SK-N-SH treated with all-trans-retinoic acid at 6 μM for 48 hours (cell line): ENCODE results near the gene EXOSC3.
"Not testable (repeated sequence)": the region's sequence is repeated elsewhere in the genome, so short reads cannot be mapped to it uniquely, and the experiment has no call there.

Source experiments
- ATAC-seq: fragments of 200-7000 bp; cut with Tn5 transposase; 3 replicates; pipeline ENCODE4 v1.9.1; 2020; ENCODE audit warnings: mild to moderate bottlenecking, moderate library complexity
- BACH2 ChIP-seq: fragments of 250-450 bp; sonication (Bioruptor Pico); IDR thresholded peaks from 2 replicates; pipeline ENCODE4 v1.9.0; 2021; ENCODE audit warnings: mild to moderate bottlenecking, borderline replicate concordance
- CSDC2 ChIP-seq: fragments of 250-450 bp; sonication (Bioruptor Pico); IDR thresholded peaks from 2 replicates; pipeline ENCODE4 v1.5.0; 2020; ENCODE audit warnings: mild to moderate bottlenecking, moderate library complexity
- ESRRG ChIP-seq: fragments of 250-450 bp; sonication (Bioruptor Pico); IDR thresholded peaks from 2 replicates; pipeline ENCODE4 v1.6.1; 2021; ENCODE audit warnings: mild to moderate bottlenecking
- GLIS3 ChIP-seq: fragments of 250-450 bp; sonication (Bioruptor Pico); IDR thresholded peaks from 2 replicates; pipeline ENCODE4 v1.5.0; 2020; ENCODE audit warnings: mild to moderate bottlenecking, moderate library complexity
- ISL1 ChIP-seq: fragments of 250-450 bp; sonication (Bioruptor Pico); IDR thresholded peaks from 2 replicates; pipeline ENCODE4 v2.1.2; 2022; ENCODE audit warnings: mild to moderate bottlenecking, moderate library complexity
- OSR1 ChIP-seq: fragments of 250-450 bp; sonication (Bioruptor Pico); IDR thresholded peaks from 2 replicates; pipeline ENCODE4 v1.8.0; 2022; ENCODE audit warnings: moderate library complexity, mild to moderate bottlenecking, inconsistent platforms
- PPARA ChIP-seq: fragments of 250-450 bp; sonication (Bioruptor Pico); IDR thresholded peaks from 2 replicates; pipeline ENCODE4 v1.5.0; 2020; ENCODE audit warnings: mild to moderate bottlenecking, borderline replicate concordance
- RARB ChIP-seq: fragments of 250-450 bp; sonication (Bioruptor Pico); IDR thresholded peaks from 2 replicates; pipeline ENCODE4 v1.8.0; 2021; ENCODE audit warnings: mild to moderate bottlenecking, moderate library complexity
- SNAI2 ChIP-seq: fragments of 250-450 bp; sonication (Bioruptor Pico); IDR thresholded peaks from 2 replicates; pipeline ENCODE4 v1.5.0; 2020; ENCODE audit warnings: mild to moderate bottlenecking, moderate library complexity
- TCF4 ChIP-seq: fragments of 250-450 bp; sonication (Bioruptor Pico); IDR thresholded peaks from 2 replicates; pipeline ENCODE4 v1.8.0; 2021; ENCODE audit warnings: mild to moderate bottlenecking, moderate library complexity, borderline replicate concordance
- ZC3H10 ChIP-seq: fragments of 250-450 bp; sonication (Bioruptor Pico); IDR thresholded peaks from 2 replicates; pipeline ENCODE4 v1.5.1; 2021; ENCODE audit warnings: mild to moderate bottlenecking, moderate library complexity
- ZFP3 ChIP-seq: fragments of 250-450 bp; sonication (Bioruptor Pico); IDR thresholded peaks from 2 replicates; pipeline ENCODE4 v1.5.0; 2020; ENCODE audit warnings: mild to moderate bottlenecking, moderate library complexity
- ZFP30 ChIP-seq: fragments of 450-650 bp; formaldehyde crosslinking; IDR thresholded peaks from 2 replicates; pipeline ENCODE4 v1.5.0; 2022; ENCODE audit warnings: mild to moderate bottlenecking, moderate library complexity
- ZNF70 ChIP-seq: fragments of 450-650 bp; formaldehyde crosslinking; IDR thresholded peaks from 2 replicates; pipeline ENCODE4 v1.5.0; 2020; ENCODE audit warnings: mild to moderate bottlenecking, moderate library complexity
- ZNF8 ChIP-seq: fragments of 450-650 bp; formaldehyde crosslinking; IDR thresholded peaks from 2 replicates; pipeline ENCODE4 v1.5.0; 2020; ENCODE audit warnings: mild to moderate bottlenecking, moderate library complexity
- TF ChIP-seq, protein P1 (sequence below): fragments of 250-450 bp; sonication (Bioruptor Pico); IDR thresholded peaks from 2 replicates; pipeline ENCODE4 v1.8.0; 2020; ENCODE audit warnings: mild to moderate bottlenecking, moderate library complexity, borderline replicate concordance
- TF ChIP-seq, protein P2 (sequence below): fragments of 250-450 bp; sonication (Bioruptor Pico); IDR thresholded peaks from 2 replicates; pipeline ENCODE4 v1.5.1; 2021; ENCODE audit warnings: mild to moderate bottlenecking, moderate library complexity
- TF ChIP-seq, protein P3 (sequence below): fragments of 250-450 bp; sonication (Bioruptor Pico); IDR thresholded peaks from 2 replicates; pipeline ENCODE4 v1.8.0; 2021; ENCODE audit warnings: low read depth, mild to moderate bottlenecking, moderate library complexity, borderline replicate concordance
- TF ChIP-seq, protein P4 (sequence below): fragments of 250-450 bp; sonication (Bioruptor Pico); IDR thresholded peaks from 2 replicates; pipeline ENCODE4 v1.5.0; 2020; ENCODE audit warnings: mild to moderate bottlenecking, moderate library complexity

The EXOSC3 gene

DNA sequence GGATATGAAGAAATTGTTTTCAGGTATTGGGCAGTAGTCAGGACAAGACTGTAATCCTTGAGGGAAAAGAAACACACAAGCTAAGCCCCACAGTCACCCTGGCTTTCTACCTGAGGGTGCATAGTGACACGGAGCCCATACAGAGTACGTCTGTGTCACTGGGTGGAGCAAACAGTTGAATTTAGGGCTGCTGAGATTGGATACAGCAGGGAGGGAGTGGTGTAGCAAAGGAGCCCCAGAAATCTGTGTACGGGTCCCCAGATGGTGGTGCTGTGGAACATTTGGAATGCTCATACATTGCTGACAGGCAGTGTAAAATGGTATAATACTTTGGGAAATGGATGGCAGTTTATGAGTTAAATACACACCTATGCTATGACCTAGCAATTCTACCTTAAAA, 26.1 kb downstream of the EXOSC3 start (continued):
- no peak for TF ChIP-seq TCF4 (CRISPR knock-in tag)

DNA sequence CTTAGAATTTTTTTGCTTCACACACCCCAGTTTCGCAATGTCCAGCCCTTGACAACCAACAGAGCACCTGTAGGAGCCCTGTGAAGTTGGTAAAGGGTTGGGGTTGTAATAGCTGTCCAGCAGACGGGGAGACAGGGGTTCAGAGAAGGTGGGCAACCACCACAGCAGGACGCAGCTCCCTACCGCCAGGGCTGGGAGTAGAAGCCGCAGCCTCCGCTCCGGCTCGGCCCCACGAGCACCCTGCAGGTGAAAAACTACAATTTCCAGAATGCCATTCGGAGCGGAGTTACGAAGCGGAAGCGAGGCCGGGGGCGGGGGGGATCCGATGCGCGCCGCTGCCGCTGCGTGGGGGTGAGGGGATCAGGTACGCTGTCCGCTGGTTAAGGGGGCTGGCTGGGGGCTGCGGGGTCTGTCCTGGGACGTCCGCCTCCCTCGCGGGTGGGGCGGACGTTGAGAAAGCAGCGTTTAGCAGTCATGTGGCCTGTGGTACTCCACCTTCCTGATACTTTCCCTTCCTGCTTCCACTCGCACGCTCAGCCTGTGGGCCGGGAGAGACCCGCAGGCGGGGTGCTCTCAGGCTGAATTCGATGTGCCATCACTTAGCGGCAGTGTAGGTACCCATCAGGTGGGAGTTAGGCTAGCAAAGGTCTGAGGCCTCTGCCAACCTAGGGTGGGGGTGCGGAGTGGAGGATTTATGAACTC, 31.2 kb downstream of the EXOSC3 start, which contains the start of gene TRMT10B:
Gene TRMT10B, plus strand, starts transcription at position 317 of the 702 bp plus-strand sequence. CDS start 8,127 bp downstream, outside the sequence.
- TF ChIP-seq, protein P1, sequence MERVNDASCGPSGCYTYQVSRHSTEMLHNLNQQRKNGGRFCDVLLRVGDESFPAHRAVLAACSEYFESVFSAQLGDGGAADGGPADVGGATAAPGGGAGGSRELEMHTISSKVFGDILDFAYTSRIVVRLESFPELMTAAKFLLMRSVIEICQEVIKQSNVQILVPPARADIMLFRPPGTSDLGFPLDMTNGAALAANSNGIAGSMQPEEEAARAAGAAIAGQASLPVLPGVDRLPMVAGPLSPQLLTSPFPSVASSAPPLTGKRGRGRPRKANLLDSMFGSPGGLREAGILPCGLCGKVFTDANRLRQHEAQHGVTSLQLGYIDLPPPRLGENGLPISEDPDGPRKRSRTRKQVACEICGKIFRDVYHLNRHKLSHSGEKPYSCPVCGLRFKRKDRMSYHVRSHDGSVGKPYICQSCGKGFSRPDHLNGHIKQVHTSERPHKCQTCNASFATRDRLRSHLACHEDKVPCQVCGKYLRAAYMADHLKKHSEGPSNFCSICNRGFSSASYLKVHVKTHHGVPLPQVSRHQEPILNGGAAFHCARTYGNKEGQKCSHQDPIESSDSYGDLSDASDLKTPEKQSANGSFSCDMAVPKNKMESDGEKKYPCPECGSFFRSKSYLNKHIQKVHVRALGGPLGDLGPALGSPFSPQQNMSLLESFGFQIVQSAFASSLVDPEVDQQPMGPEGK: 0 out of 2 replicates have a peak, but pooled peaks have one; percentile 43
- TF ChIP-seq ZNF8 (CRISPR knock-in tag): no peak
- no peak for TF ChIP-seq OSR1 (CRISPR knock-in tag)
- ATAC-seq: peak; percentile 98

DNA sequence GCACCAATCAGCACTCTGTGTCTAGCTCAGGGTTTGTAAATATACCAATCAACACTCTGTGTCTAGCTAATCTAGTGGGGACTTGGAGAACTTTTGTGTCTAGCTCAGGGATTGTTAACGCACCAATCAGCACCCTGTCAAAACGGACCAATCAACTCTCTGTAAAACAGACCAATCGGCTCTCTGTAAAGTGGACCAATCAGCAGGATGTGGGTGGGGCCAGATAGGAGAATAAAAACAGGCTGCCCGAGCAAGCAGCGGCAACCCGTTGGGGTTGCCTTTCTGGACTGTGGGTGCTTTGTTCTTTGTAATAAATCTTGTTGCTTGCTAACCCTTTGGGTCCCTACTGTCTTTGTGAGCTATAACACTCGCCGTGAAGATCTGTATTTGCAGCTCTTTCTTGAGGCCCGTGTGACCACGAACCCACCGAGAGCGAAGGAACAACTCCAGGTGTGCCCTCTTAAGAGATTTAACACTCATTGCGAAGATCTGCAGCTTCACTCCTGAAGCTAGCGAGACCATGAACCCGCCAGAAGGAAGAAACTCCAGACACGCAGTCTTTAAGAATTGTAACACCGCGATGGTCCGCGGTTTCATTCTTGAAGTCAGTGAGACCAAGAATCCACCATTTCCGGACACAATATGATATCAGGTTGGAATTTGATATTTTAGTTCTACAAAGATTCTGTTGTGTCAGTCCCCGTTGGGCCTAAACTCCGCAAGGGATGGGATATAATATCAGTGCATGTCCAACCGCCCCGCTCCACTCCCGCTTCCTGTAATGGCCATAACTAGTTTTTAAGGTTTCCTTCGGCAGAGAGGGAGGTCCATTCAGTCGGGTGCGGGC, 32.0 kb downstream of the EXOSC3 start:
- no peak for ATAC-seq
- no peak for TF ChIP-seq BACH2
- TF ChIP-seq GLIS3 (CRISPR knock-in tag): no peak
- TF ChIP-seq ESRRG (CRISPR knock-in tag): no peak
- no peak for TF ChIP-seq ZFP3 (CRISPR knock-in tag)
- TF ChIP-seq ISL1 (CRISPR knock-in tag): no peak
- TF ChIP-seq, protein P2, sequence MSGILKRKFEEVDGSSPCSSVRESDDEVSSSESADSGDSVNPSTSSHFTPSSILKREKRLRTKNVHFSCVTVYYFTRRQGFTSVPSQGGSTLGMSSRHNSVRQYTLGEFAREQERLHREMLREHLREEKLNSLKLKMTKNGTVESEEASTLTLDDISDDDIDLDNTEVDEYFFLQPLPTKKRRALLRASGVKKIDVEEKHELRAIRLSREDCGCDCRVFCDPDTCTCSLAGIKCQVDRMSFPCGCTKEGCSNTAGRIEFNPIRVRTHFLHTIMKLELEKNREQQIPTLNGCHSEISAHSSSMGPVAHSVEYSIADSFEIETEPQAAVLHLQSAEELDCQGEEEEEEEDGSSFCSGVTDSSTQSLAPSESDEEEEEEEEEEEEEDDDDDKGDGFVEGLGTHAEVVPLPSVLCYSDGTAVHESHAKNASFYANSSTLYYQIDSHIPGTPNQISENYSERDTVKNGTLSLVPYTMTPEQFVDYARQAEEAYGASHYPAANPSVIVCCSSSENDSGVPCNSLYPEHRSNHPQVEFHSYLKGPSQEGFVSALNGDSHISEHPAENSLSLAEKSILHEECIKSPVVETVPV: no peak
- no peak for TF ChIP-seq ZNF70
- no peak for TF ChIP-seq ZFP30 (CRISPR knock-in tag)
- no peak for TF ChIP-seq ZC3H10 (CRISPR knock-in tag)
- no peak for TF ChIP-seq CSDC2
- no peak for TF ChIP-seq PPARA (CRISPR knock-in tag)
- TF ChIP-seq, protein P3, sequence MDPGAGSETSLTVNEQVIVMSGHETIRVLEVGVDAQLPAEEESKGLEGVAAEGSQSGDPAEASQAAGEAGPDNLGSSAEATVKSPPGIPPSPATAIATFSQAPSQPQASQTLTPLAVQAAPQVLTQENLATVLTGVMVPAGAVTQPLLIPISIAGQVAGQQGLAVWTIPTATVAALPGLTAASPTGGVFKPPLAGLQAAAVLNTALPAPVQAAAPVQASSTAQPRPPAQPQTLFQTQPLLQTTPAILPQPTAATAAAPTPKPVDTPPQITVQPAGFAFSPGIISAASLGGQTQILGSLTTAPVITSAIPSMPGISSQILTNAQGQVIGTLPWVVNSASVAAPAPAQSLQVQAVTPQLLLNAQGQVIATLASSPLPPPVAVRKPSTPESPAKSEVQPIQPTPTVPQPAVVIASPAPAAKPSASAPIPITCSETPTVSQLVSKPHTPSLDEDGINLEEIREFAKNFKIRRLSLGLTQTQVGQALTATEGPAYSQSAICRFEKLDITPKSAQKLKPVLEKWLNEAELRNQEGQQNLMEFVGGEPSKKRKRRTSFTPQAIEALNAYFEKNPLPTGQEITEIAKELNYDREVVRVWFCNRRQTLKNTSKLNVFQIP (CRISPR knock-in tag): no peak
- no peak for TF ChIP-seq OSR1 (CRISPR knock-in tag)
- TF ChIP-seq, protein P4, sequence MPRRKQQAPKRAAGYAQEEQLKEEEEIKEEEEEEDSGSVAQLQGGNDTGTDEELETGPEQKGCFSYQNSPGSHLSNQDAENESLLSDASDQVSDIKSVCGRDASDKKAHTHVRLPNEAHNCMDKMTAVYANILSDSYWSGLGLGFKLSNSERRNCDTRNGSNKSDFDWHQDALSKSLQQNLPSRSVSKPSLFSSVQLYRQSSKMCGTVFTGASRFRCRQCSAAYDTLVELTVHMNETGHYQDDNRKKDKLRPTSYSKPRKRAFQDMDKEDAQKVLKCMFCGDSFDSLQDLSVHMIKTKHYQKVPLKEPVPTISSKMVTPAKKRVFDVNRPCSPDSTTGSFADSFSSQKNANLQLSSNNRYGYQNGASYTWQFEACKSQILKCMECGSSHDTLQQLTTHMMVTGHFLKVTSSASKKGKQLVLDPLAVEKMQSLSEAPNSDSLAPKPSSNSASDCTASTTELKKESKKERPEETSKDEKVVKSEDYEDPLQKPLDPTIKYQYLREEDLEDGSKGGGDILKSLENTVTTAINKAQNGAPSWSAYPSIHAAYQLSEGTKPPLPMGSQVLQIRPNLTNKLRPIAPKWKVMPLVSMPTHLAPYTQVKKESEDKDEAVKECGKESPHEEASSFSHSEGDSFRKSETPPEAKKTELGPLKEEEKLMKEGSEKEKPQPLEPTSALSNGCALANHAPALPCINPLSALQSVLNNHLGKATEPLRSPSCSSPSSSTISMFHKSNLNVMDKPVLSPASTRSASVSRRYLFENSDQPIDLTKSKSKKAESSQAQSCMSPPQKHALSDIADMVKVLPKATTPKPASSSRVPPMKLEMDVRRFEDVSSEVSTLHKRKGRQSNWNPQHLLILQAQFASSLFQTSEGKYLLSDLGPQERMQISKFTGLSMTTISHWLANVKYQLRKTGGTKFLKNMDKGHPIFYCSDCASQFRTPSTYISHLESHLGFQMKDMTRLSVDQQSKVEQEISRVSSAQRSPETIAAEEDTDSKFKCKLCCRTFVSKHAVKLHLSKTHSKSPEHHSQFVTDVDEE (CRISPR knock-in tag): no peak
- TF ChIP-seq RARB (CRISPR knock-in tag): no peak
- TF ChIP-seq SNAI2: no peak

DNA sequence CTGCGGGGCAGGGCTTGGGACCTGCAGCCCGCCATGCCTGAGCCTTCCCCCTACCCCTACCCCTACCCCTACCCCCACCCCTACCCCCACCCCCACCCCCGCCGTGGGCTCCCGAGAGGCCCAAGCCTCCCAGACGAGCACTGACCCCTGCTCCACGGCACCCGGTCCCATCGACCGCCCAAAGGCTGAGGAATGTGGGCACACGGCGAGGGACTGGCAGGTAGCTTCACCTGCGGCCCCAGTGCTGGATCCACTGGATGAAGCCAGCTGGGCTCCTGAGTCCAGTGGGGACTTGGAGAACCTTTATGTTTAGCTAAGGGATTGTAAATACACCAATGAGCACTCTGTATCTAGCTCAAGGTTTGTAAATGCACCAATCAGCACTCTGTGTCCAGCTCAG, 32.8 kb downstream of the EXOSC3 start:
- ATAC-seq: not testable (repeated sequence)

DNA sequence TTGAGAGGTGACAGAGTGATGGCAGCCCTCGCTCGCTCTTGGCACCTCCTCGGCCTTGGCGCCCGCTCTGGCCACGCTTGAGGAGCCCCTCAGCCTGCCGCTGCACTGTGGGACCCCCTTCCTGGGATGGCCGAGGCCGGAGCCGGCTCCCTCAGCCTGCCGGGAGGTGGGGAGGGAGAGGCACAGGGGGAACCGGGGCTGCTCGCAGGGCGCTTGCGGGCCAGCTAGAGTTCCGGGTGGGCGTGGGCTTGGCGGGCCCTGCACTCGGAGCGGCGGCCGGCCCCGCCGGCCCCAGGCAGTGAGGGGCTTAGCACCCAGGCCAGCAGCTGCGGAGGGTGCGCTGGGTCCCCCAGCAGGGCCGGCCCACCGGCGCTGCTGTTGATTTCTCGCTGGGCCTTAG, 33.2 kb downstream of the EXOSC3 start:
- not testable (repeated sequence) for ATAC-seq
